Endodermal cell (in vitro differentiated cells): ENCODE measurements around the gene LYST. TPM values are rescaled to one million over a fixed set of nuclear protein-coding genes. Genes with fewer than 3 reads are reported as not detected.

Source experiments
- DNase-seq: peaks from one replicate; pipeline ENCODE4 v3.0.0-alpha.2; 2017
- H3K27ac ChIP-seq: 2 replicates; pipeline ENCODE4 v1.5.1; 2013; ENCODE audit warnings: mild to moderate bottlenecking, low read depth, low read length, moderate library complexity
- H3K27me3 ChIP-seq: 2 replicates; pipeline ENCODE4 v1.6.1; 2013; ENCODE audit warnings: mild to moderate bottlenecking, low read length, moderate library complexity; ENCODE audit not compliant: insufficient read depth, control insufficient read depth, poor library complexity, severe bottlenecking
- H3K36me3 ChIP-seq: 2 replicates; pipeline ENCODE4 v1.7.0; 2013; ENCODE audit warnings: mild to moderate bottlenecking, low read length, moderate library complexity; ENCODE audit not compliant: control insufficient read depth, insufficient read depth
- H3K4me1 ChIP-seq: one replicate; pipeline ENCODE4 v1.7.0; 2013; ENCODE audit warnings: low read length; ENCODE audit not compliant: control insufficient read depth, insufficient read depth
- H3K4me3 ChIP-seq: 2 replicates; pipeline ENCODE4 v1.5.1; 2013; ENCODE audit warnings: mild to moderate bottlenecking, low read length, moderate library complexity
- H3K9ac ChIP-seq: 2 replicates; pipeline ENCODE4 v1.6.1; 2013; ENCODE audit warnings: mild to moderate bottlenecking, low read length, moderate library complexity; ENCODE audit not compliant: poor library complexity, severe bottlenecking; ENCODE audit errors: extremely low read depth
- H3K9me3 ChIP-seq: 2 replicates; pipeline ENCODE4 v1.6.1; 2013; ENCODE audit warnings: mild to moderate bottlenecking, low read length, moderate library complexity; ENCODE audit not compliant: control insufficient read depth
- H3K27ac Mint-ChIP-seq: 2 replicates; pipeline ENCODE4 v1.8.0; 2020; ENCODE audit warnings: mixed read lengths
- H3K27me3 Mint-ChIP-seq: 2 replicates; pipeline ENCODE4 v1.8.0; 2021; ENCODE audit warnings: mild to moderate bottlenecking, mixed read lengths; ENCODE audit not compliant: insufficient read depth
- H3K36me3 Mint-ChIP-seq: 2 replicates; pipeline ENCODE4 v1.8.0; 2020; ENCODE audit warnings: low read depth, mixed read lengths
- H3K4me1 Mint-ChIP-seq: 2 replicates; pipeline ENCODE4 v1.8.0; 2020; ENCODE audit warnings: mixed read lengths
- H3K4me3 Mint-ChIP-seq: 2 replicates; pipeline ENCODE4 v1.8.0; 2020; ENCODE audit warnings: mild to moderate bottlenecking, moderate library complexity, mixed read lengths
- H3K9me3 Mint-ChIP-seq: 2 replicates; pipeline ENCODE4 v1.8.0; 2020; ENCODE audit warnings: mild to moderate bottlenecking, mixed read lengths
- whole genome bisulfite sequencing, 2 experiments: methylation state at CpG; one replicate each; pipeline versions ENCODE4 v1.1.5 to v1.1.7; 2013; ENCODE audit warnings: missing lambda C conversion rate in 2 of 2, mixed read lengths in 1 of 2; ENCODE audit not compliant: insufficient coverage in 1 of 2, insufficient read length in 1 of 2; 5-methylcytosine and 5-hydroxymethylcytosine counted together
- total RNA-seq, 2 donors: library from RNA; stranded (reverse); fragmentation: NEBNext Ultra II Directional in 1 of 2; extraction: Animal tissue kit (Norgen Biotek cat#: 25700) in 1 of 2; gene quantifications; 2 replicates in 1 of 2; 3 replicates in 1 of 2; pipeline ENCODE4 v1.2.1, GENCODE V29; 2021
- TF ChIP-seq, protein P1 (sequence below): fragments of 200-600 bp; sonication (generic); conservative IDR thresholded peaks from 2 replicates; pipeline ENCODE4 v1.5.0; 2021; ENCODE audit warnings: antibody characterized with exemption, mild to moderate bottlenecking

LYST gene
- total RNA-seq, 2 donors from 2014 or later: 2.5 to 6.8 TPM

GRCh38 chr1:235843461-235843961, 23.2 kb downstream of the LYST start:
- 74 to 75% methylated on average over 2 of the region's 2 CpGs for WGBS, 2 experiments

DNA sequence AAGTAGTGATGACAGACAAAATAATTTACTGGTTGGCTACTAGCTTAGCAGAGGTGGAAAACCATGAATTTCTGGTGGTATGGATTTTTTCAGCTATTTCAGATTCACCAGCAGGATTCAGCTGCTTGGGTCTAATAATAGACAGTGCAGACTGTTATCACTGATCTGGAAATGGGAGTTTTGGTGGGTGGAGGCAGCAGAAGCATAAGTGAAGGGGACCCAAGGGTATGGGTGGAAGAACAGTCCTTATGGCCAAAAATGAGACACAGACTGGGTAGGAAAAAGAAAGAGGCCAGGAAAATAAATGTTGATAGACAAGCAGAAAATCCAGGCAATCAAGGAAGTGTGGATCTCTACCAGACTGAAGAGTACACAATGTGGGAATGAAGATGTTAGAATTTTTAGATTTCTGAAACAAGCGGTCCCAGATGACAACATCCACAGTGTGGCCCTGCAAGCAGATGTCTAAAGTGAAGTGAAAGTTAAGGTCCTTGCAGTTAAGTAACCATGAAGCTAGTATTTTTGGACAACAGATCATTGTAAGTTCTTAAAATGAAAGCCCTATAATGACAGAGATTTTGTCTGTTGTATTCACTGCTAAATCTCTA, 24.7 kb downstream of the LYST start:
- Mint-ChIP-seq H3K36me3 (no peaks in the 10 kb centered on the region), H3K4me1 (peaks cover 23% of the 10 kb centered on the region), H3K27me3 (peaks cover 33% of the 10 kb centered on the region), H3K4me3 (no peak overlapping the region), H3K9me3 (peaks cover 7% of the 10 kb centered on the region), H3K27ac (no peak overlapping the region)
- 100% methylated on average over 1 of the region's 1 CpG for WGBS, 2 experiments
- TF ChIP-seq, protein P1, sequence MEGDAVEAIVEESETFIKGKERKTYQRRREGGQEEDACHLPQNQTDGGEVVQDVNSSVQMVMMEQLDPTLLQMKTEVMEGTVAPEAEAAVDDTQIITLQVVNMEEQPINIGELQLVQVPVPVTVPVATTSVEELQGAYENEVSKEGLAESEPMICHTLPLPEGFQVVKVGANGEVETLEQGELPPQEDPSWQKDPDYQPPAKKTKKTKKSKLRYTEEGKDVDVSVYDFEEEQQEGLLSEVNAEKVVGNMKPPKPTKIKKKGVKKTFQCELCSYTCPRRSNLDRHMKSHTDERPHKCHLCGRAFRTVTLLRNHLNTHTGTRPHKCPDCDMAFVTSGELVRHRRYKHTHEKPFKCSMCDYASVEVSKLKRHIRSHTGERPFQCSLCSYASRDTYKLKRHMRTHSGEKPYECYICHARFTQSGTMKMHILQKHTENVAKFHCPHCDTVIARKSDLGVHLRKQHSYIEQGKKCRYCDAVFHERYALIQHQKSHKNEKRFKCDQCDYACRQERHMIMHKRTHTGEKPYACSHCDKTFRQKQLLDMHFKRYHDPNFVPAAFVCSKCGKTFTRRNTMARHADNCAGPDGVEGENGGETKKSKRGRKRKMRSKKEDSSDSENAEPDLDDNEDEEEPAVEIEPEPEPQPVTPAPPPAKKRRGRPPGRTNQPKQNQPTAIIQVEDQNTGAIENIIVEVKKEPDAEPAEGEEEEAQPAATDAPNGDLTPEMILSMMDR: no peak
- Histone ChIP-seq H3K27me3 (peaks cover 24% of the 10 kb centered on the region), H3K27ac (no peak overlapping the region), H3K36me3 (no peaks in the 10 kb centered on the region), H3K9ac (no peak overlapping the region), H3K9me3 (no peaks in the 10 kb centered on the region), H3K4me1 (peaks cover 9% of the 10 kb centered on the region), H3K4me3 (no peak overlapping the region)
- DNase-seq: no peak

More at GRCh38 chr1:235843461-235843961, 23.2 kb downstream of the LYST start:
- H3K9ac ChIP-seq: no peak overlapping the region
- H3K4me1 ChIP-seq: peaks cover 4% of the 10 kb centered on the region
- no peak overlapping the region for H3K4me3 ChIP-seq
- H3K27me3 ChIP-seq: peaks cover 23% of the 10 kb centered on the region
- H3K9me3 ChIP-seq: no peaks in the 10 kb centered on the region
- no peaks in the 10 kb centered on the region for H3K36me3 ChIP-seq
- Mint-ChIP-seq H3K4me3 (no peak overlapping the region), H3K27me3 (peaks cover 35% of the 10 kb centered on the region), H3K27ac (no peak overlapping the region), H3K9me3 (peaks cover 7% of the 10 kb centered on the region), H3K4me1 (peaks cover 23% of the 10 kb centered on the region), H3K36me3 (no peaks in the 10 kb centered on the region)
- no peak for DNase-seq
- H3K27ac ChIP-seq: no peak overlapping the region
- TF ChIP-seq, protein P1: peak; percentile 73

- Mint-ChIP-seq H3K27ac (no peak overlapping the region), H3K9me3 (no peaks in the 10 kb centered on the region), H3K27me3 (peaks cover 33% of the 10 kb centered on the region), H3K4me1 (peaks cover 9% of the 10 kb centered on the region), H3K36me3 (no peaks in the 10 kb centered on the region), H3K4me3 (no peak overlapping the region)
- H3K4me1 ChIP-seq: peaks cover 5% of the 10 kb centered on the region
- H3K27ac ChIP-seq: no peak overlapping the region
- H3K4me3 ChIP-seq: no peak overlapping the region
- no peak overlapping the region for H3K9ac ChIP-seq
- TF ChIP-seq, protein P1: no peak
- peaks cover 28% of the 10 kb centered on the region for H3K27me3 ChIP-seq
- no peak for DNase-seq
- 89 to 90% methylated on average over 1 of the region's 1 CpG for WGBS, 2 experiments
- H3K36me3 ChIP-seq: no peaks in the 10 kb centered on the region
- no peaks in the 10 kb centered on the region for H3K9me3 ChIP-seq
Observed at GRCh38 chr1:235838021-235838420, 28.7 kb downstream of the LYST start.
